GM10266 (cell line): Measurements from ENCODE around the gene CEP131.
A peak's percentile ranks its signal among the peaks of the same experiment; 100 is the strongest.

Experiments used
- DNase-seq: peaks from one replicate; pipeline ENCODE4 v3.0.0; 2012; ENCODE audit errors: extremely low spot score
- CTCF ChIP-seq: IDR thresholded peaks from 2 replicates; pipeline ENCODE4 v1.5.1; 2012; ENCODE audit warnings: mild to moderate bottlenecking, low read depth; ENCODE audit not compliant: control insufficient read depth, insufficient read depth; ENCODE audit errors: missing control alignments

The CEP131 gene

GRCh38 chr17:81206657-81207056 lies 16.1 kb downstream of the CEP131 start:
- TF ChIP-seq CTCF: no peak
- DNase-seq: no peak

GRCh38 chr17:81206166-81206565 lies 16.6 kb downstream of the CEP131 start:
- no peak for TF ChIP-seq CTCF
- DNase-seq: no peak

- TF ChIP-seq CTCF: no peak
- DNase-seq: no peak
Measured at GRCh38 chr17:81204578-81204977, 18.2 kb downstream of the CEP131 start.

GRCh38 chr17:81203136-81203535 lies 19.6 kb downstream of the CEP131 start:
- no peak for DNase-seq

GRCh38 chr17:81202318-81202717 lies 20.4 kb downstream of the CEP131 start:
- TF ChIP-seq CTCF: no peak
- no peak for DNase-seq

More at GRCh38 chr17:81203136-81203535, 19.6 kb downstream of the CEP131 start:
- TF ChIP-seq CTCF: no peak

GRCh38 chr17:81200695-81201580 lies 21.8 kb downstream of the CEP131 start:
- TF ChIP-seq CTCF: peak; percentile 10
- peak; percentile 70 for DNase-seq

- TF ChIP-seq CTCF: no peak
- DNase-seq: no peak
Measured at GRCh38 chr17:81200201-81200600, 22.6 kb downstream of the CEP131 start.
